IPS DF 4.7 (cell line): ENCODE data around the gene MAP1LC3A.

Experiments
- DNase-seq: peaks from one replicate; pipeline ENCODE4 v3.0.0-alpha.2; 2013; ENCODE audit warnings: low spot score; ENCODE audit errors: extremely low read depth

MAP1LC3A gene

DNA sequence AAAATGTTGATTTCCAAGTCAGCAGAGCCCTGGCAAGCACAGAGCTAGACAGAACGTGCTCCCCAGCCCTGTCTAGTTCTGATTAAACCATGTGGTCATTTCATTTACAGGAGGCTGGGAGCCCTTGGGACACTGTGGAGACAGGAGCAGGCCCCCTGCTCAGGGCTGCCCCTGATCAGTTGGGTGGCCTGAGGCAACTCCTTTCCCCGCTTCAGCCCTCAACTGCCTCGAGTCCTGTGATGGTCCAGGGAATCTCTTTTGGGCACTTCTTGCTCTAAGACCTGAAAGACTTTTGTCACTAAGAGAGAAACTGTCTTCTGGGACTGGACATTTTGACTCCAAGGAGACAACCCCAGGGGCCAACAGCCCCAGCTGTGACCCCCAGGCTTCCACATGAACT lies 28.8 kb upstream of the MAP1LC3A start:
- no peak for DNase-seq

DNA sequence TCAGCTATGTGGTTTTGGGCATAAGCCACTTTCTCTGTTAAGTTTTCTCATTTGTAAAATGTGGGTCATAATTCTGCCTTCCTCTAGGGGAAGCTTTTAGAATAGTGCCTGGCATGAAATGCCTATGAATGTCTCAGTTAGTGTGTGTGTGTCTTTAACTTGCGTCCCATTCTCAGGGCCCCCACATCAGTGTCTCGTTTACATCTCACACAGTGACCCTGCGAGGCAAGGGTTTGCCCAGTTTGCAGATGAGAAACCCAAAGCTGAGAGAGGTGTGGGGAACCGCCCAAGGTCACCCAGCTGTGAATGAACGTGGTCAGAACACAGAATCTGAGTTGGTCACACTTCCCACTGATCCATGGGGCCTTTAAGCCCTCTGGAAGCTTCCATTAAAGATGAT lies 28.2 kb upstream of the MAP1LC3A start:
- no peak for DNase-seq

- no peak for DNase-seq
Observed at GRCh38 chr20:34531608-34532265, 26.8 kb upstream of the MAP1LC3A start.

- no peak for DNase-seq
Observed at GRCh38 chr20:34532320-34532719, 26.2 kb upstream of the MAP1LC3A start.

GRCh38 chr20:34532756-34533155 lies 25.8 kb upstream of the MAP1LC3A start:
- no peak for DNase-seq

DNA sequence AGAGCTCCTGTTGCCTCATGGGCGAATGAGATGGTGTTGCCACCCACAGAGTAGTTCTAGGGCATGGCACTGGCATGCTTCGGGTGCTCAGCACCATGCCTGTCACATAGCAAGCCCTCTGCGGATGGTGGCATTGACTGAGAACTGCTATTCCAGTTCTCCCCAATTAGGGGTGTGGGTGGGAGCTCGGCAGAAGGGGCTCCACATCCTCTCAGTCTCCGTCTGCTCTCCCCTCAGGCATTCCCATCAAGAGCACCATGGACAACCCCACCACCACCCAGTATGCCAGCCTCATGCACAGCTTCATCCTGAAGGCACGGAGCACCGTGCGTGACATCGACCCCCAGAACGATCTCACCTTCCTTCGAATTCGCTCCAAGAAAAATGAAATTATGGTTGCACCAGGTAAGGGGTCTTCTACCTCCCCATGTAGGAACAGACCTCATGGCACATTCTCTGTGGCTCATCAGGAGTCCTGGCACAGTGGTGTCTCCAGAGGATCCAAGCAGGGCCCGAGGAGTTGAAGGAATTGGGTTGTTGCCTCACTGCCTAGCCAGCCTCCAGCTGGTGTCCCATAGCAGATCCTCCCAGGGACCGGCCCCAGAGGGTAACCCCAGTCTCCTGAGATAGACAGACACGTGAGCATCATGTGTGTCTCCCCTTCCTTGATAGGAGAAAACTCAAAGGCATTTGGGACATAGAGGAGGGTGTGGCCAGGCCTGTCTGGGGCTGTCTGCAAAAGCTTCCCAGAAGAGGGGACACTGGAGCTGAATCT lies 23.9 kb upstream of the MAP1LC3A start:
- DNase-seq, result no peak

- no peak for DNase-seq
Observed at GRCh38 chr20:34535301-34535840, 23.1 kb upstream of the MAP1LC3A start.

- no peak for DNase-seq
Observed at GRCh38 chr20:34535857-34536256, 22.7 kb upstream of the MAP1LC3A start.

DNA sequence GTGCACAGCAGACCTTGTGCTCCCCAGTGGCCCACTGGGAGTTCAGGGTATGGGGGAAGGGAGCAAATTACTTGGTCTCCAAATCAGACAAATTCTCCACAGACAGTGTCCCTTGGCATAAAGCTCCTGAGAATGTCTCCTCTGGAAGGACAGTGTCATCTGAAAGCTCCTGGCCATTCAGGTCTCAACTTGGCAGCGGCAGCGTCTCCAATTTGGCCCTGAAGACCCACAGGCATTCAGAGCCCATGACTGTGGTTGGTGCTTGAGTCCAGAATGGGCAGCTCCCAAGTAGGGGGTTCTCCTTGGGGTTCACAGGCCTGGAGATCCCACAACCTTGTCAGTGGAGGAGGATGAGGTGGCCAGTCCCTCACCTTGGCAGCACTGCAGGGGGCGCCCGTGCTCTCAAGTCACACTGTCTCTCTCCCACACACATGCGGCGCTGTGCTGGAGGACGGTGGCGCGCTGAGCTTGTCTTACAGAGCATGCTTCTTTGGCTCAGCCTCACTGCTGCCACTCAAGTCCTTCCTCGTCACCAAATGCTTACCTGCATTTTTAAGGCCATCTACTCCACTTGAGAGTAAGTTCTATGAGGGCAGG lies 21.6 kb upstream of the MAP1LC3A start:
- DNase-seq, result no peak

GRCh38 chr20:34537651-34538050 lies 20.9 kb upstream of the MAP1LC3A start:
- DNase-seq, result no peak

GRCh38 chr20:34538671-34539123 lies 19.8 kb upstream of the MAP1LC3A start:
- DNase-seq, result no peak

GRCh38 chr20:34539756-34540155 lies 18.8 kb upstream of the MAP1LC3A start:
- DNase-seq, result no peak

DNA sequence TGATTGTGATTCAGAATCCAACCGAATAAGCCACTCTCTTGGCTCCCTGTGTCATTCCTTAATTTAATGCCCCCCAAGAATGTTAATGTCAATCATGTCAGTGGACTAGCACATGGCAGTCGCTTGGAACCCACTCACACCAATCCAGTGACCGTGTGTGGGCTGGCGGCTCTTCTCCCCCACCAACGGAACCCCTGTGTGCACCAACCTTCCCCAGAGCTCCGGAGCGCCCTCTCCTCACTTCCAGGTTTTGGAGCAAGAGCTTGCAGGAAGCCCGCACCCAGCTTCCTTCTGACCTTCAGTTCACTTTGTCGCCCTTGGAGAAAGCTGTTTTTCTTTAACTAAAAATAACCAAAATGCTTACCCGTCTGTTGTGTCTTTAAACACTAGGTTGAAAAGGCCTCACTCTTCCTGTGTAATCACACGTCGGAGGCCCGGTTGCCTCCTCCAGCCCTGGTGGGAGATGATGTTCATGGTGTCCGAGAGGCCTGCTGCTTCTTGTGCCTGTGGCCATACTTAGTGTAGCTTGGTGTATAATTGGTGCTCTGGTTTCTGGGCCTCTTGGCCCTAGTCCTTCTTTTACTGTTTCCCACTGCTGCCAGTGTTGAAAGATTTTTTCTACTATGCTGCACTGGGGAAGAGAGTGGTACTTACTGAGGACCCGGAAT lies 17.8 kb upstream of the MAP1LC3A start:
- no peak for DNase-seq

DNA sequence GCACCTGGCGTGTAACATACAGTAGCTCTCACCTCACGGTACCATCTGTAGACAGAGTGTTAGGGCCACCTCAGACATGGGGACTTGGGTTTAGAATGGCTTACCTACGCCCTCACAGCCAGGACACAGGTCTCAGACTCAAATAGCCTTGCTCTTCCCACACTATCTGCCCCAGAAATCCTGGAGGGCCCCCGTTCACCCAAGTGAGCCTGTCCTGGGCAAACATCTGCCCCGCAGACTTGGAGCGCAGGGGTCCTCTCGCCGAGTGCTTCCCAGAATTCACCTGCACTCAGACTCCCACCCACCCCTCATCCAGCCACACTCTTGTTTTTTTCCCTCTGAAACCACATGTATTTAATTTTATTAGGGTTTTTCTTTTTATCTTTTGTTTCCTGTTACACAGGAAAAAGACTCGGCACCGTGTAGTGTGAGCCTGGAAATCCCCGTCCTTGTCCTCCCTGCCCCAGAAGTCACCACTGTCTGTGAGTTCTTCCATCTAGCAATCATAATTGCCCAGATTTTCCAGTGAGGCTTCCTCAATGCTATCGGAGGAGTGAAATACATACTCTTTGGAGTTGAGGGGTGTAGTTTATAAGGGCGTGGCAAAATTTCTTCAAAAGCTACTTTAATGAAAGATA lies 17.1 kb upstream of the MAP1LC3A start:
- DNase-seq, result no peak

DNA sequence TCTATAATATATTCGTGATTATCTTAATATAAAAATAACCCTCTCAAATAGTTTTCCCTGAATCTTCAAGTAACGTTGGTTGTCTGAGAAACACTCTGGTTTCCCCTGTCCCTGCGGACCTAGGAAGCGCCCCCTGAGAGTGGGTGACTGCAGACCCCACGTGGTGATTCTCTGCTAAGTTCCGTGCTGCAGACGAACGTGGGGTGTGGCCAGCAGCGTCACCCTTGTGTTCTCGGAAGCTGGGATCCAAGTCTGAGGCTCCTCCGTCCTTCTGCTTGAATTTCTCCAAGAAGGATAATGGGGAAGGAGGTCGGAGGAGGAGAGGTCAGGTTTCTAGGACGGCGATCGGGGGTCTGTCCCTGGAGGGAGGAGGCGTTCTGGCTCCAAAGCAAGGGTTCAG lies 16.6 kb upstream of the MAP1LC3A start:
- no peak for DNase-seq

DNA sequence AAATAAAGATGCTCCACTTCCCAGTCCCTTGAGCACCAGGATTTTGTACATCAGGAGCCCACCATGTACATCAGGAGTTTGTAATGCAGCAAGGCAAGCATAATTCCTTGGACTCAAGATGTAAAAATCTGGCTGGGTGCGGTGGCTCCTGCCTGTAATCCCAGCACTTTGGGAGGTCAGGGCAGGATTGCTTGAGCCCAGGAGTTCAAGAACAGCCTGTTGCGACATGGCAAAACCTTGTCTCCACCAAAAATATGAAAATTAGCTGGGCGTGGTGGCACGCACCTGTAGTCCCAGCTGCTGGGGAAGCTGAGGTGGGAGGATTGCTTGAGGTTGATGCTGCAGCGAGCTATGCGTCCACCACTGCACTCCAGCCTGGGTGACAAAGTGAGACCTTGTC lies 16.1 kb upstream of the MAP1LC3A start:
- no peak for DNase-seq

GRCh38 chr20:34543463-34544056 lies 15.0 kb upstream of the MAP1LC3A start:
- DNase-seq, result no peak

DNA sequence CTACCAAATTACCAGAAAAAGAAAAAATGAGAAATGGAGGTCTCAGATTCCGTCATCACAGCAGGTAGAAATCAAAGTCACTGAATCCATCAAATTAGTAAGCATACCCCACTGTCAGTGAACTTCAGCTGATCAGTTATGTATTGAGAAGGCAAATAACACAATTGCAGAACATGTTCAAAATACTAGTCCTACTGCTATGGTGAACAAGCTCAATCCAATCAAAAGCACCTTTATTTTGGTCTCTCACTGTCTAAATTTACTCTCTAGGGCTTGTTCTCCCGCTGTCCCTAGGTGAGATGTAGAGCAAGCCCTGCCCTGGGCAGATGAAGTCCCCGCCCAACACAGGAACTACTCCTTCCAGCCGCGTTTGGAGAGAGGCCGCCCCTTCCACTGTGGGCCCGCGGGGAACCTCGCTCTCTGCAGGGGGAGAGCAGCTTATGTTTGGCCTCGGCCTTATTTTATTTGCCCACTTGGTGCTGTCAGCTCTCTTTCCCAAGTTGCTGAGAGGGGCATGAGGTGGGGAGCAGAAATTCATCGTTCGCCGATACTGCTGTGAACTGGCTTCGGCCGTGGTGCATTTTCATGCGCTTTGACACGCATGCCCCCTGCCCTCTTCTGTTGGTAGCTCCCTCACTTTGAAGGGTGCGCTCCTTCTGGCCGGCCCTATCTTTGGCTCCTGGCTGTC lies 14.3 kb upstream of the MAP1LC3A start:
- no peak for DNase-seq

DNA sequence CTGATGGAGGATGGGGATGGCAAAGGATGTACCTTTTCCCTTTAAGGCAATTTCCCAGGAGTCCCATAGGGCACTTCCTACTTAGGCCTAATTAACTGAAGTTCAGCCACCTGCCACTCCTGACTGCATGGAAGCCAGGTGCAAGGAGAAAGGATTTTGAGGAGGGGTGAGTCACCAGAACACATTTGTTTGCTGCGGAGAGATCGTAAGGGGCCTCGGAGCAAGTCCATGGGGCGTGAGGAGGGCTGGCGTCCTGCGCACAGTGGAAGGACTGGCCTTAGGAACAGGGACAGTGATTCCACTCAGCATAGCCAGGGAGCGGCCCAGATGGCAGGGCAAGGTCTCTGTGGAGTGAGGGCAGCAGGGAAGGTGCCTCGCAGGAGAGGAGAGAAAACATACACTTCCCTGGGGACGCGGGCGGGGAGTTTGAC lies 11.8 kb upstream of the MAP1LC3A start:
- no peak for DNase-seq
